CD14-positive monocyte (primary cell): ENCODE results near the gene CHIA. TPM values are rescaled to one million over a fixed set of nuclear protein-coding genes. Genes with fewer than 3 reads are reported as not detected.

Source experiments
- DNase-seq, 3 donors: peaks; one replicate each; pipeline ENCODE4 v3.0.0-alpha.2; 2011 to 2022
- H2AFZ ChIP-seq: 2 replicates; pipeline ENCODE4 v1.6.0; 2012; ENCODE audit warnings: mild to moderate bottlenecking, low read depth, low read length, inconsistent platforms; ENCODE audit not compliant: insufficient read depth, poor library complexity, severe bottlenecking
- H3K27ac ChIP-seq, 2 donors: 1 replicate in 1 of 2; 2 replicates in 1 of 2; pipeline ENCODE4 v1.5.1; 2012 to 2013; ENCODE audit warnings: low read length in 2 of 2, control low read depth in 1 of 2, inconsistent platforms in 1 of 2, low read depth in 1 of 2, mild to moderate bottlenecking in 1 of 2
- H3K27me3 ChIP-seq, 2 donors: one replicate each; pipeline versions ENCODE4 v1.6.0 to v1.6.1; 2011 to 2013; ENCODE audit warnings: low read length in 2 of 2; ENCODE audit not compliant: control insufficient read depth in 2 of 2, insufficient read depth in 2 of 2
- H3K36me3 ChIP-seq, 2 donors: replicated peaks in 1 of 2; 1 replicate in 1 of 2; 2 replicates in 1 of 2; pipeline versions ENCODE4 v1.5.1 to v1.6.1; 2012 to 2013; ENCODE audit warnings: low read length in 2 of 2, control low read depth in 1 of 2, inconsistent platforms in 1 of 2, mild to moderate bottlenecking in 1 of 2; ENCODE audit not compliant: insufficient read depth in 2 of 2, control insufficient read depth in 1 of 2
- H3K4me1 ChIP-seq, 2 donors: 1 replicate in 1 of 2; 2 replicates in 1 of 2; pipeline versions ENCODE4 v1.5.1 to v1.6.1; 2012 to 2013; ENCODE audit warnings: low read length in 2 of 2, control low read depth in 1 of 2, inconsistent platforms in 1 of 2, mild to moderate bottlenecking in 1 of 2, moderate library complexity in 1 of 2; ENCODE audit not compliant: insufficient read depth in 2 of 2, control insufficient read depth in 1 of 2
- H3K4me2 ChIP-seq: replicated peaks from 2 replicates; pipeline ENCODE3; 2012; ENCODE audit warnings: low read length, moderate library complexity, mild to moderate bottlenecking; ENCODE audit not compliant: poor library complexity, severe bottlenecking; ENCODE audit errors: extremely low read depth
- H3K4me3 ChIP-seq, 3 experiments: fragments of 200-600 bp in 1 of 3; sonication (generic) in 1 of 3; replicated peaks in 1 of 3; 1 replicate in 2 of 3; 2 replicates in 1 of 3; pipeline ENCODE4 v1.5.1; 2011 to 2013; ENCODE audit warnings: low read length in 3 of 3, mild to moderate bottlenecking in 3 of 3, control low read depth in 2 of 3, low read depth in 2 of 3, inconsistent platforms in 1 of 3, moderate library complexity in 1 of 3
- H3K79me2 ChIP-seq: 2 replicates; pipeline ENCODE4 v1.6.0; 2012; ENCODE audit warnings: mild to moderate bottlenecking, control low read depth, inconsistent platforms, low read length, moderate library complexity; ENCODE audit not compliant: insufficient read depth
- H3K9ac ChIP-seq: 2 replicates; pipeline ENCODE4 v1.6.0; 2017; ENCODE audit warnings: low read length, mild to moderate bottlenecking; ENCODE audit not compliant: insufficient read depth, poor library complexity, severe bottlenecking
- H3K9me3 ChIP-seq, 2 donors: replicated peaks in 1 of 2; 1 replicate in 1 of 2; 2 replicates in 1 of 2; pipeline versions ENCODE4 v1.5.1 to v1.6.1; 2012 to 2013; ENCODE audit warnings: low read length in 2 of 2, control low read depth in 1 of 2; ENCODE audit not compliant: control insufficient read depth in 1 of 2, insufficient read depth in 1 of 2
- H4K20me1 ChIP-seq: 2 replicates; pipeline ENCODE4 v1.6.0; 2012; ENCODE audit warnings: mild to moderate bottlenecking, low read length, control low read depth, moderate library complexity; ENCODE audit not compliant: insufficient read depth
- H3K27ac Mint-ChIP-seq, 7 donors: one replicate each; pipeline ENCODE4 v1.8.0; 2020; ENCODE audit warnings: mild to moderate bottlenecking in 7 of 7, mixed read lengths in 7 of 7, moderate library complexity in 6 of 7, inconsistent platforms in 2 of 7
- H3K27me3 Mint-ChIP-seq, 3 donors: one replicate each; pipeline ENCODE4 v1.8.0; 2021 to 2022; ENCODE audit warnings: low read depth in 3 of 3, mild to moderate bottlenecking in 3 of 3, mixed read lengths in 3 of 3, moderate library complexity in 3 of 3, inconsistent platforms in 1 of 3
- H3K36me3 Mint-ChIP-seq, 2 donors: one replicate each; pipeline ENCODE4 v1.8.0; 2020; ENCODE audit warnings: mixed read lengths in 2 of 2, inconsistent platforms in 1 of 2, mild to moderate bottlenecking in 1 of 2
- H3K4me1 Mint-ChIP-seq: one replicate; pipeline ENCODE4 v1.8.0; 2020; ENCODE audit warnings: mild to moderate bottlenecking, mixed read lengths
- H3K4me3 Mint-ChIP-seq, 2 donors: one replicate each; pipeline ENCODE4 v1.8.0; 2020; ENCODE audit warnings: mild to moderate bottlenecking in 2 of 2, mixed read lengths in 2 of 2, moderate library complexity in 1 of 2
- H3K9me3 Mint-ChIP-seq, 7 donors: one replicate each; pipeline ENCODE4 v1.8.0; 2020 to 2022; ENCODE audit warnings: mixed read lengths in 7 of 7, mild to moderate bottlenecking in 6 of 7, moderate library complexity in 6 of 7, inconsistent platforms in 2 of 7
- CTCF ChIP-seq: fragments of 200-600 bp; IDR thresholded peaks from one replicate; pipeline ENCODE4 v1.8.0; 2022; ENCODE audit warnings: antibody characterized with exemption, mild to moderate bottlenecking
- WGBS: methylation state at CpG from one replicate; pipeline ENCODE4 v1.1.5; 2013; ENCODE audit warnings: missing lambda C conversion rate; ENCODE audit not compliant: insufficient coverage; 5-methylcytosine and 5-hydroxymethylcytosine counted together
- intact Hi-C, 2 donors: fragments of 100-400 bp; cut with micrococcal nuclease; formaldehyde crosslinking; loops; one replicate each; pipeline versions ENCODE4 v1.15.0 to v1.15.1; 2023
- polyA plus RNA-seq, 3 donors: library from polyadenylated mRNA; depleted of rRNA in 1 of 3; unstranded in 2 of 3; stranded (reverse) in 1 of 3; fragments of 300-500 nt in 2 of 3; fragments of >200 nt in 1 of 3; fragmentation: Illumina TruSeq in 2 of 3; gene quantifications; 1 replicate in 2 of 3; 2 replicates in 1 of 3; pipeline ENCODE4 v1.2.3, GENCODE V29; 2012 to 2021

Gene CHIA
- polyA plus RNA-seq, 3 donors = not detected

DNA sequence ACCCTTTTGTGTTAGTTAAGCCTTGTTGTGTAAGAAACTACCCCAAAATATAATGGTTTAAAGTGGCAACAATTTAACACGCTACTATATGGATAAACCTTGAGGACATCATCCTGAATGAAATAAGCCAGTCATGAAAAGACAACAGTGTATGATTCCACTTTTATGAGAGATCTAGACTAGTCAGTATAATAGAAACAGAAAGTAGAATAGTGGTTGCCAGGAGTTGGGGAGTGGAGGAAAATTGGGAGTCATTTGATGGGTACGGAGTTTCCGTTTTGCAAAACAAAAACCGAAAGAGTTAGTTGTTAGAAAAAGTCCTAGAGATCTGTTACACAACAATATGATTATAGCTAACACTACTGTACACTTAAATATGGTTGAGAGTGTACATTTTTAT is 16.0 kb upstream of the CHIA start:
- TF ChIP-seq CTCF = no peak
- Histone ChIP-seq H3K27ac (no peak overlapping the region), H3K4me2 (no peak overlapping the region), H3K4me3 (no peak overlapping the region), H4K20me1 (no peaks in the 10 kb centered on the region), H3K36me3 (no peaks in the 10 kb centered on the region), H3K27me3 (peaks cover 34 to 36% of the 10 kb centered on the region in 2 donors), H2AFZ (no peak overlapping the region), H3K79me2 (no peaks in the 10 kb centered on the region), H3K4me1 (no peaks in the 10 kb centered on the region), H3K9ac (no peak overlapping the region), H3K9me3 (peaks cover 0 to 27% of the 10 kb centered on the region in 2 donors)
- Mint-ChIP-seq H3K27me3 (peaks cover 36 to 56% (median 38%) of the 10 kb centered on the region in 3 donors), H3K4me3 (no peak overlapping the region), H3K36me3 (peaks cover 3 to 4% of the 10 kb centered on the region in 2 donors), H3K9me3 (peaks cover 7 to 29% (median 21%) of the 10 kb centered on the region in 7 donors), H3K4me1 (peaks cover 5% of the 10 kb centered on the region), H3K27ac (no peak overlapping the region)
- DNase-seq = no peak
- no CpG with 5 or more reads among the region's 4 CpGs for WGBS
- intact Hi-C loops = no loop called here

- no peaks in the 10 kb centered on the region for H4K20me1 ChIP-seq
- H3K9me3 ChIP-seq = peaks cover 0 to 24% of the 10 kb centered on the region in 2 donors
- H3K4me1 ChIP-seq = no peaks in the 10 kb centered on the region
- no peak overlapping the region for H3K27ac ChIP-seq
- Mint-ChIP-seq H3K27me3 (peaks cover 32 to 52% (median 35%) of the 10 kb centered on the region in 3 donors), H3K27ac (no peak overlapping the region), H3K9me3 (peaks cover 7 to 28% (median 20%) of the 10 kb centered on the region in 7 donors), H3K36me3 (peaks cover 3 to 4% of the 10 kb centered on the region in 2 donors), H3K4me1 (peaks cover 5% of the 10 kb centered on the region), H3K4me3 (no peak overlapping the region)
- H2AFZ ChIP-seq = no peak overlapping the region
- H3K27me3 ChIP-seq = peaks cover 31 to 32% of the 10 kb centered on the region in 2 donors
- no peak overlapping the region for H3K9ac ChIP-seq
- H3K79me2 ChIP-seq = no peaks in the 10 kb centered on the region
- no peak overlapping the region for H3K4me3 ChIP-seq
- WGBS = 100% methylated on average over 1 of the region's 1 CpG
- no peak overlapping the region for H3K4me2 ChIP-seq
- DNase-seq = no peak
- no peak for TF ChIP-seq CTCF
- H3K36me3 ChIP-seq = no peaks in the 10 kb centered on the region
- intact Hi-C loops = no loop called here
Measured at GRCh38 chr1:111275079-111275478, 15.6 kb upstream of the CHIA start.
